A673 (cell line): ENCODE data around the gene RNF215.

ENCODE experiments used
- CTCF ChIP-seq: fragments of 300-800, 200-600 bp; sonication (generic); conservative IDR thresholded peaks from 2 replicates; pipeline ENCODE4 v1.5.1; 2017; ENCODE audit warnings: low read depth, mild to moderate bottlenecking, antibody characterized with exemption, low read length, moderate library complexity, mixed read lengths
- EZH2 ChIP-seq: fragments of 200-600 bp; sonication (generic); IDR thresholded peaks from 2 replicates; pipeline ENCODE4 v1.6.1; 2017; ENCODE audit warnings: borderline replicate concordance, low read depth, mild to moderate bottlenecking, mixed read lengths, antibody characterized with exemption, low read length; ENCODE audit not compliant: poor library complexity, severe bottlenecking

DNA sequence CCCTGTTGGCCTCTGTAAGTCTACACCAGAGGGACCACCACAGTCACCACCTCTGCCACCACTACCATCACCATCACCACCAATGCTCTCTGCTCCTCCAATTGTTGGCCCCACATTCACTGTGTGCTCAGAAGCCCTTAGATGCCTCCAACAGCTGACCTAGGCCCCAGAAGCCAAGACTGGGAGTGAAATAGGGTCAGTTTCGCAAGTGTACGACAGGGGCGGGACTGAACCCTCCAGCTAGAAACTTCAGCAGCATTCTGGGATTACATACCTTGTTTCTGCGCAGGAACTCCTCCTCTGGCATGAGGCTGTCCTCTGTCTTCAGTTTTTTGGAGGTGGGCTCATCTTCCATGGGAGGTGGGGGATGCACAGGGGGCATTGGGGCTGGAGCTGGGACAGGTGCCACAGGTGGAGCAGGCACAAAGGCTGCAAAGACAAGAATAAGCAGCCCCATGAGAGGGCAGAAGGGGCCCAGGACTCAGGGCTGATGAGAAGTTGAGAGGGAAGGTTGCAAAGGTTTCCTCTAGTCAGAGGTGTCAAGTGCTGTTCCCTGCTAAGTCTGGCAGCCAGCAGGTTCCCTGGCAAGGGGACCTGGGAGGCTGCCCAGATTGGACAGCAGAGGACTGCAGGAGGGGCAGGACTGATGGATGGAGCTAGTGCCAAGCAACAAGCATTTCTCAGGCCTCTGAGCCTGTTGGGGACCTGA lies 50.3 kb downstream of the RNF215 start:
- TF ChIP-seq CTCF (no peak), EZH2 (no peak)
